Tibial nerve (tissue), 4 donors: ENCODE results near the gene PLEK.

Experiments
- CTCF ChIP-seq, 5 experiments: fragments of 200-600 bp in 3 of 5; fragments of 450-650 bp in 2 of 5; sonication (generic) in 3 of 5; IDR thresholded peaks; one replicate each; pipeline ENCODE4 v1.5.1; 2016 to 2019; ENCODE audit warnings: antibody characterized with exemption in 5 of 5, mild to moderate bottlenecking in 3 of 5, moderate library complexity in 2 of 5
- EP300 ChIP-seq, 2 donors: sonication (generic); formaldehyde crosslinking; IDR thresholded peaks; one replicate each; pipeline ENCODE4 v1.6.1; 2017; ENCODE audit warnings: antibody characterized with exemption in 2 of 2, mild to moderate bottlenecking in 1 of 2
- POLR2A ChIP-seq, 2 donors: fragments of 450-650 bp; IDR thresholded peaks; one replicate each; pipeline ENCODE4 v1.6.1; 2017; ENCODE audit warnings: antibody characterized with exemption in 2 of 2, mild to moderate bottlenecking in 2 of 2, moderate library complexity in 2 of 2

- TF ChIP-seq CTCF (IDR thresholded peaks at IDR 0.05) (no peak), EP300 (IDR thresholded peaks at IDR 0.05) (no peak), POLR2A (IDR thresholded peaks at IDR 0.05) (no peak)
These were observed 21.3 kb downstream of the PLEK start for GRCh38 chr2:68386365-68386764.
